HL-60/S4 treated with retinoic acid at 250 ng/mL for 4 days and 3 days (cell line): ENCODE data around the gene ASIC3.
"Not testable (repeated sequence)": the region's sequence is repeated elsewhere in the genome, so short reads cannot be mapped to it uniquely, and the experiment has no call there.

Source experiments
- in situ Hi-C: fragments of 300-500 bp; cut with MboI; formaldehyde crosslinking; loops from 2 replicates; pipeline ENCODE4 v1.7.0; 2022; ENCODE audit warnings: low sequenced_read_pairs

ASIC3 gene

DNA sequence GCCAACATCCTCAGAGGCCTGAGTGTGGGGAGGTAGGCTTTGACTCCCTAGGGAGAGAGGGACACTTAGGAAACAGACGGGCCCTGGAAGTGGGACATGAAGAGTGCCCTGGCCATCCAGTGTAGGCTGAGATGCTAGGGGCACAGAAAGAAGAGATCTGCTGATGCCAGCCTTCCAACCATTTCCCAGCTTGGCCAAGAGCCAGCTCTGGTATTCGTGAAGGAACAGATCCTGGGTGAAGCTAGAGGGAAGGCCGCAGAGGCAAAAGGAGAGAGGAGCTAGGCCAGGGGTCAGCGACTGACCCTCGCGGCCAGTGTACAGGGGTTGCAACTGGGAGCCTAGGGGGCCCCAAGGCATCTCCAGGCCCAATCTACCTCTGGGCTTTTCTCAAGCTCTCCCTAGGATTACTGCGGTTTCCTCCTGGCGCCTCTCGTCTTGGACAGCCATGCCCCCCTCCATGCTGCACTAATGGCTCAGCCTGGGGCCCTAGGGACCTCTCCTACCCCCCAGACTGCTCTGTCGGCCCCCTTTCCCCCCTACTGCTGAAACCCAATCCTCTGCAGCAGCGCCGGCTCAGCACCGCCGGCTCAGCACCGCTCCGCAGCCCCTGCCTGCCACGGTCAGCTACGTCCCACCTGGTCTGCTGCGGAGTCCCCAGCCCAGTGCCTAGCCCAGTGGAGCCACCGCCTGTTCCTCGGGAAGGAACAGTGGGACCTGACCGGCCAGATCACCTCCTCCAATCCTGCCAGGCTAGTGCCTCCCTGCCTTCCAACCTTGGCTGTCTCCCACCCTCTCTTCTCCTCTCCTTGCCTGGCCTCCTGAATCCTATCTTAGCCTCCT lies at the start of gene ASIC3:
TSS of gene ASIC3 (plus strand) at position 556 of the 840 bp plus-strand sequence. CDS start 355 bp downstream, outside the sequence.
- in situ Hi-C loops = no loop called here

DNA sequence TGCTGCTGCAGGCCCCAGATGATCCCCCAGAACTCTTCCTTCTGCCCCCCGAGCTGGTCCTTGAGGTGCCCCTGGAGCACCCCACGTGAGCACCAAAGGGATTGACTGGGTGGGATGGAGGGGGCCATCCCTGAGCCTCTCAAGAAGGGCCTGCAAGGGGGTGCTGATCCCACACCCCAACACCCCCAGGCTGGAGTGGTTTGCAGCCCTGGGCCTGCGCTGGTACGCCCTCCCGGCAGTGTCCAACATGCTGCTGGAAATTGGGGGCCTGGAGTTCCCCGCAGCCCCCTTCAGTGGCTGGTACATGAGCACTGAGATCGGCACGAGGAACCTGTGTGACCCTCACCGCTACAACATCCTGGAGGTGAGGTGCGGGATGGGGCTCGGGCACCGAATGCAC lies 49.3 kb upstream of the ASIC3 start:
- in situ Hi-C loops = no loop called here

DNA sequence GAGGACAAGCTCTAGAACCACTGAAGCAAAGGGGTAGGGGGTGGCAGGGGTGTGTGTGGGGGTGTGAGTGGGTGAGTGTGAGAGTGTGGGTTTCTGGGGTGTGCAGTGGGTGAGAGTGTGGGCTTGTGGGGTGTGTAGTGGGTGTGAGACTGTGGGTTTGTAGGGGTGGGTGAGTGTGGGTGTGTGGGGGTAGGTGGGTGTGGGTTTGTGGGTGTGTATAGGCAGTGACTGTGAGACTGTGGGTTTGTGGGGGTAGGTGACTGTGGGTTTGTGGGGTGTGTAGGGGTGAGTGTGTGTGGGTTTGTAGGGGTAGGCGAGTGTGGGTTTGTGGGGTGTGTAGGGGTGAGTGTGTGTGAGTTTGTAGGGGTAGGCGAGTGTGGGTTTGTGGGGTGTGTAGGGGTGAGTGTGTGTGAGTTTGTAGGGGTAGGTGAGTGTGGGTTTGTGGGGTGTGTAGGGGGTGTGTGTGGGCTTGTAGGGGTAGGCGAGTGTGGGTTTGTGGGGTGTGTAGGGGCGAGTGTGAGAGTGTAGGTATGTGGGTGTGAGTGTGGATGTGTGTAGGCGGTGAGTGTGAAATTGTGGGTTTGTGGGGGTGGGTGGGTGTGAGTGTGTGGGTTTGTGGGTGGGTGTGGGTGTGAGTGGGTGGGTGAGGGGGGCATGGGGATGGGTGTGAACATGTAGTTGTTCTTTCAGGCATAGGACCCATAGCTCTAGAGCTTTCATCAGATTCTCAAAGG lies 48.7 kb upstream of the ASIC3 start:
- in situ Hi-C loops = no loop called here

DNA sequence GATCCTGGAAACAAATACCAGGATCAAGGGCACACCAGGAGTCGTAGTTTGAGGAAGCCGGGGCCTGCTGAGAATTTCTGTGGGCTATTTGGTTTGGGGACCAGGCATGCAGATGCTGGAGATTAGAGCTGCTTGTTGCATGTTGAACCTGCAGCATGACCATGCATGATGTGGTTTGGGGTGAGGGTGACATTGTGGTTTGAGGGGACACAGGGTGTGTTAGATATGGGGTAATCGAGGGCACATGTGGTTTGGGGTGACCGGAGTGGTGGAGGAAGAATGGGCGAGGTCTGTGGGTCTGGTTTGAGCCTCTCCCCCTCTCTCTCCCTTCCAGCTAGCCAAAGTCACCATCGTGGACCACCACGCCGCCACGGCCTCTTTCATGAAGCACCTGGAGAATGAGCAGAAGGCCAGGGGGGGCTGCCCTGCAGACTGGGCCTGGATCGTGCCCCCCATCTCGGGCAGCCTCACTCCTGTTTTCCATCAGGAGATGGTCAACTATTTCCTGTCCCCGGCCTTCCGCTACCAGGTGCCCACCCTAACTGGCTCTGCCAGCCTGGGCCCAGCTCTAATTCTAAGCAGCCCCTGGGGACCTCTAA lies 47.3 kb upstream of the ASIC3 start:
- in situ Hi-C loops = no loop called here

DNA sequence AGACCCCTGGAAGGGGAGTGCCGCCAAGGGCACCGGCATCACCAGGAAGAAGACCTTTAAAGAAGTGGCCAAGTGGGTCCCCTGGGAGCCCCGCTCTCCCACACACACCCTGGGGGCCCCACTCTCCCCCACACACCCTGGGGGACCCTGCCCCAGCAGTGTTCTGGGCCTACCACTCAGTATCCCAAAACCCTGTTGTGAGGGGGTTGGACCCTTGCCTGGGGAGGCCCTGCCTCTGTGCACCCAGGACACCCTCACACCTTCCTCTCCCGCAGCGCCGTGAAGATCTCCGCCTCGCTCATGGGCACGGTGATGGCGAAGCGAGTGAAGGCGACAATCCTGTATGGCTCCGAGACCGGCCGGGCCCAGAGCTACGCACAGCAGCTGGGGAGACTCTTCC lies 46.8 kb upstream of the ASIC3 start:
- in situ Hi-C loops = no loop called here

DNA sequence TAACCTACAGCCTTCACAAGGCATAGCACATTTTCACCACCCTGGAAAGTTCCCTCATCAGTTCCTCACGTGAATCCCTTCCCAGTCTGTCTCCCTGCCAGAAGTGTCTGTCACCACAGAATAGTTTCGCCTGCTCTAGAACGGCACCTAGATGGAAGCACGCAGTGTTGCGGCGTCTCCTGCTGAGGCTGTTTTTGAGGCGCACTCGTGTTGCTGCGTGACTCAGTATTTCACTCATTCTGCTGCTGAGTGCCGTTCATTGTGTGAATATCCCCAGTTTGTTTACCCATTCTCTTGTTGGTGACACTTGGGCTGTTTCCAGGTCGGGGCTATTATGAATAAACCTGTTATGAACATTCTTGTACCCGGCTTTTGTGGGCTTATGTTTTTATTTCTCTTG lies 44.8 kb upstream of the ASIC3 start:
- in situ Hi-C loops = no loop called here

DNA sequence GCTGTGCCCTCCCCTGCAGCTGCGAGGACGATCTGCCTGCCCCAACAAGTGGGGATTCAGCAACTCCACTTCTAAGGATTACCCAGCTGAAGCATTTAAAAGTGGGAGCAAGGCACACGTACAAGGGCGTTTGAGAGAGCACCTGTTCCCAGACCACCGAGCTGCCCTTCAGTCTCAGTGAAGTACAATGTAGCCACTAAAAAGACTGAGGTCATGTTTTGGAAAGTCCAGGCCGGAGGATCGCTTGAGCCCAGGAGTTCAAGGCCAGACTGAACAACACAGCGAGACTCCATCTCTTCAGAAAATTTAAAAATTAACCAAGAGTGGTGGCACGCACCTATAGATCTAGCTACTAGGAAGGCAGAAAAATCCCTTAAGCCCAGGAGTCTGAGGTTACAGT lies 42.8 kb upstream of the ASIC3 start:
- in situ Hi-C loops = no loop called here

DNA sequence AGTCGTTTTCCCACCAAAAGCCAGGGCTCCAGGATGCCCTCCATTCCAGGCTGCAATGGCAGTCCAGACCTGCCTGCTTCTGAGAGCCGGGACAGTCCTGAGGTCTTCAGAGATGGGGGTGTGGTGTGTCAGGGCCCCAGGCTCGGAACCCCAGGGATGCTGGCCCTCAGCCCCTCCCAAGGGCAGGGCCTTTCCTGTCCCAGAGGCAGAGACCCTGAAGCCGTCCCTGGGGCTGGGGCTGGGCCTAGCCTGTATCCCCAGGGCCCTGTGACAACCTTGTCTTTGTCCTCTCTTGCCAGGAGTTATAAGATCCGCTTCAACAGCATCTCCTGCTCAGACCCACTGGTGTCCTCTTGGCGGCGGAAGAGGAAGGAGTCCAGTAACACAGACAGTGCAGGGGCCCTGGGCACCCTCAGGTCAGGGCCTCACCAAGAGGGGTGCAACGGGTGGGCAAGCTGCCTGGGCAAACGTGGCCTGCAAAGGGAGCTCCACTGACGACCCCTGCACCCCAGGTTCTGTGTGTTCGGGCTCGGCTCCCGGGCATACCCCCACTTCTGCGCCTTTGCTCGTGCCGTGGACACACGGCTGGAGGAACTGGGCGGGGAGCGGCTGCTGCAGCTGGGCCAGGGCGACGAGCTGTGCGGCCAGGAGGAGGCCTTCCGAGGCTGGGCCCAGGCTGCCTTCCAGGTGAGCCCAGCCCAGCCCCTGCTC lies 41.6 kb upstream of the ASIC3 start:
- in situ Hi-C loops = no loop called here

DNA sequence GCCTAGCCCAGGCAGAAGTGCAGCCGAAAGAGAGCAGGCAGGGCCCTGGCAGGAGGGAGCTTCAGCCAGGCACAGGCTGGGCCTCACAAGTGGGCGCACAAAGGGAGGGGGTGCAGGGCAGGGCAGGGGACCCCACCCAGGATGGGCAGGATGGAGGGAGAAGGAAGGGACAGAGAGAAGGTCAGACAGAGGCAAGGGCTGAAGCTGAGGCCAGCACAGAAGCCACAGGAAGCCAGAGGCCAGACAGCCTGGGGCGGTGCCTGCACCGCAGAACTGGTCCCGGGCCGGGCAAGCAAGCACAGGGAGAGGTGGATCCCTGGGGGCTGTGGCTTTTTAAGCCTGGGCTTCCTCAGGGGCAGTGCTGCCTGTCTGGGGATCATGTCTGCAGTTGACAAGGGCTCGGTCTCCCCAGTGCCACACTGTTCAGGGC lies 40.8 kb upstream of the ASIC3 start:
- in situ Hi-C loops = no loop called here

DNA sequence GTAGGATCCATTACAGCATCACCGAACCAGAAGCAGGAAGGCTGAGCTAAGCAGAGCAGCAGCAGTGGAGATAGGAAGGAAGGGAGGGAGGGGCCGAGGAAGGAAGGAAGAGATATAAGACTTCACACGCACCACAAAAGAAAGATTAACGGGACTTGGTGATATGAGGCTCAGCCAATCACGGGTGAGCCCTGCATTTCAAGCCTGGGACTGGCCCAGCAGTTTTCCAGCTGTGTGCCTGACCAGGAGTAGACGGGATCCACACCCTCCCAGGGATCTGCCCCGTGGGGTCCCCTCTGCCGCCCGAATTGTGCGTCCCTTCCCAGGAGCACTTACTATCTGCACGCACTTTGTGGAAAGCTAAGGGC lies 40.2 kb upstream of the ASIC3 start:
- in situ Hi-C loops = no loop called here

DNA sequence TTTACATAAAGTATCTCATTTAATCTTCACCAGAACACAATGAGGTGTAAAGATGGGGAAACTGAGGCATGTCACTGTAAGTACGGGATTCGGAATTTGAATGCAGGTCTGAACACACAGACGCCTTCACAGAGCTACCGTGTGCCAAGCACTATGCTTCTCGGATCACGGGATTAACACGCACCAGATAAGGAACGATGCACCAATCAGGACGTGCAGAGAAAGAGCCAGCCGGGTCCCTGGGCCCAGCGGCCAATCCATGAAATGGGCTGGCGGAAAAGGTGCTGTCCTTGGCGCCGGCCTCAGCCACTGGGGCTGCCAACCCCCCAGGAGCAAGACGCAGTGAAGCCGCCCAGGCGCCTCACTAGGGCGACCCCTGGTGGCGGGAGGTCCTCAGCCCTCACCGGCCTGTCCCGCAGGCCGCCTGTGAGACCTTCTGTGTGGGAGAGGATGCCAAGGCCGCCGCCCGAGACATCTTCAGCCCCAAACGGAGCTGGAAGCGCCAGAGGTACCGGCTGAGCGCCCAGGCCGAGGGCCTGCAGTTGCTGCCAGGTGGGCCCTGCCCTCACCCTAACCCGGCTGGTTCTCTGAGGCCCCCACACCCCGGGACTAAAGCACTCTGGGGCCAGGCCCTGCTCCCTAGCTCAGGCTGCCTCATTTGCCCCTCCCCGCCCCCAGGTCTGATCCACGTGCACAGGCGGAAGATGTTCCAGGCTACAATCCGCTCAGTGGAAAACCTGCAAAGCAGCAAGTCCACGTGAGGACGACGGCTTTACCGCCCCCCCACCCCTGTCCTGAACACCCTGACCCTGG lies 39.6 kb upstream of the ASIC3 start:
- in situ Hi-C loops = no loop called here

DNA sequence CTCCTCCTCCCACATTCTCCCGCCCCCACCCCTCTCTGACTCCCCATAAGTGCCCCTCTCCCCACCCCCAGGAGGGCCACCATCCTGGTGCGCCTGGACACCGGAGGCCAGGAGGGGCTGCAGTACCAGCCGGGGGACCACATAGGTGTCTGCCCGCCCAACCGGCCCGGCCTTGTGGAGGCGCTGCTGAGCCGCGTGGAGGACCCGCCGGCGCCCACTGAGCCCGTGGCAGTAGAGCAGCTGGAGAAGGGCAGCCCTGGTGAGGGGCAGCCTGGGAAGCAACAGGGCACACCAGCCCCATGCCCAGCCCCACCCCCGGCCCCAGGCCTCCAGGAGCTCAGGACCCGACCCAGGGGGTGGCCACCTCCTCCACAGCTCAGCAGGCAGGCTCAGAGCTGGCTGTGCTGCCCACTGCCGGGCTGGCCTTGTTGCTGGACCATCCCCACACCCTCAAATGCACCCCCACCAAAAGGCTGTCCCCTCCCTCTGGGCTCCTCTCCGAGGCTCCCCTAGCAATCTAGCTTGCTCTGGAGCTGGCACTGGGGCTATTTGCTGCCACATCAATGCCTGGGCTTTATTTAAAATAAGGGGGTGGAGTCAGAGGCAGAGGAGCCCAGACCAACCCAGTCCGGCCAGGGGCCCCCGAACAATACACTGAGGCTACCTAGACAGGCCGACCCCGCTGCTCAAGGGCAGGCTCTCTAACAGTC lies 38.8 kb upstream of the ASIC3 start:
- in situ Hi-C loops = no loop called here

DNA sequence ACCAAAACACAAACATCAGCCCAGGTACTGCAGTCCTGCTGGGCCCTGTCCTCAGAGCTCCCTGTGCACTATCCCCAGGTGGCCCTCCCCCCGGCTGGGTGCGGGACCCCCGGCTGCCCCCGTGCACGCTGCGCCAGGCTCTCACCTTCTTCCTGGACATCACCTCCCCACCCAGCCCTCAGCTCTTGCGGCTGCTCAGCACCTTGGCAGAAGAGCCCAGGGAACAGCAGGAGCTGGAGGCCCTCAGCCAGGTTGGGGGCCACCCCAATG lies 38.4 kb upstream of the ASIC3 start:
- in situ Hi-C loops = no loop called here

DNA sequence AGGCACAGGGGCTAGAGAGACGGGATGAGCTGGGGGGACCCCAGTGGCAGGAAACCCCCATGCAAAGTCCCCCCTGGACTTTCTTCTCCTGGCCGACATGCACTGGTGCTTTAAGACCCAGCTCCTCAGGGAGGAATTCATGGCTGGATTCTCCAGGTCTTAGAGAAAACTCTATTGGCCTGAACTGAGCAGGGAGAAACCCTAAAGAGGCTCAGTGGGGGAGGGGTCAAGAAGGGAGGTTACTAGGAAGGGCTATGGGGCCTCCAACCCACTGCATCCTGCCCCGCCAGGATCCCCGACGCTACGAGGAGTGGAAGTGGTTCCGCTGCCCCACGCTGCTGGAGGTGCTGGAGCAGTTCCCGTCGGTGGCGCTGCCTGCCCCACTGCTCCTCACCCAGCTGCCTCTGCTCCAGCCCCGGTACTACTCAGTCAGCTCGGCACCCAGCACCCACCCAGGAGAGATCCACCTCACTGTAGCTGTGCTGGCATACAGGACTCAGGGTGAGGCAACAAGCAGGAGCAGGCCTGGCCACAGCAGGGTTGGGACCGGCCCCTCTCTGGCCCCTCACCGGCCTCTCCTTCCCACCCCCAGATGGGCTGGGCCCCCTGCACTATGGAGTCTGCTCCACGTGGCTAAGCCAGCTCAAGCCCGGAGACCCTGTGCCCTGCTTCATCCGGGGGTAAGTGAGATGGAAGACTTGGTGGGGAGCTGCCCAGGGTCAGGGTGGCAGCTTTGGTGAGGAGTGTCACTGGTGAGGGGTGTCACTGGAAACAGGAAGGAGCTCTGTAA lies 37.8 kb upstream of the ASIC3 start:
- in situ Hi-C loops = no loop called here

DNA sequence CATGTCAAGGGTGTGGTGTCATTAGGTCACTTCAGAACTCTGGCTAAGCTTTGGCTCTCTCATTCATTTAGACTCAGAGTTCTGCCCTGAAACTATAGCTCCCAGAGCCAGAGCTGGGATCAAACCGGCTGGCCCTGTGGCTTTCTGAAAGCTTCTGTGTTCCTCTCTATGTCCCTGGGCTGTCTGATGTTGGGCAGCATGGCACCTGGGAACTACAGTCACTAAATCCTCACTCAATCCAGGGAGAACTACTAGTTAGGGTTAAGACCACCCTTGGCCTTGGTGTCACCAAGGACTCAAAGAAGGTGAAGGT lies 37.3 kb upstream of the ASIC3 start:
- in situ Hi-C loops = no loop called here

DNA sequence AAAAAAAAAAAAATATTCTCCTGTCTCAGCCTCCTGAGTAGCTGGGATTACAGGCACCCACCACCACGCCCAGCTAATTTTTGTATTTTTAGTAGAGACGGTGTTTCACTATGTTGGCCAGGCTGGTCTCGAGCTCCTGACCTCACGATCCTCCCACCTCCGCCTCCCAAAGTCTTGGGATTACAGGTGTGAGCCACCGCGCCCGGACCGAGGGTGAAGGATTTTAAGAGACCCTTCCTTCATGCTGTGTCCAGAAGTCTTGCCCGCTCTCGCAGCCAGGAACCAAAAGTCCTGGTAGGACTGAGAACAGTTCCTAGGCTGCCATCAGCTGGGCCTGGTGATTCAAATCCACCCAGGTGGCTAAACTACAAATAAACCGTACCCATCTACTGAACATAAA lies 36.7 kb upstream of the ASIC3 start:
- in situ Hi-C loops = not testable (repeated sequence)

DNA sequence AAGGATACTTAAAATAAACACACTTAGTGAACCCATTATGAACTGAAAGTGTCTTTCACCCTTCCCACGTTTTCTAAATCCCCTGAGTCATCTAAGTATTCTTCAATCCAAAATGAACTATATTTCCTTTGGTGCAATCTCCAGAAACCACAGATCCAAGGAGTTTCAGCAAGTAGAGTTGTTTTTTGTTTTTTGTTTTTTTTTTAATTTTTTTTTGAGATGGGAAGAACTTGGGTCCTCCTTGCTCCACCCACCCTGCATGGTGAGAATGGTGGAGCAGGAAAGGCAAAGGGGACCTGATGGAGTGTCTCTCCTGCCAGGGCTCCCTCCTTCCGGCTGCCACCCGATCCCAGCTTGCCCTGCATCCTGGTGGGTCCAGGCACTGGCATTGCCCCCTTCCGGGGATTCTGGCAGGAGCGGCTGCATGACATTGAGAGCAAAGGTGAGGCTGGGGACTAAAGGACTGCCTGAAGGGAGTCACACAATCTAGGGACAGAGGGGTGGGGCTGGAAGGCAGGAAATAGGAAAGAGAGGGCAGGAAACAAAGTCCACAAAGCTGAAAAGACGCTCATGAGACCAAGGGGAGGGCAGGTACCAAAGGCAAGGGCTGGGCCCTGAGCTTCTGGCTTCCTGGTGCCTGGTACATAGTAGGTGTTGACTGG lies 36.2 kb upstream of the ASIC3 start:
- in situ Hi-C loops = no loop called here

DNA sequence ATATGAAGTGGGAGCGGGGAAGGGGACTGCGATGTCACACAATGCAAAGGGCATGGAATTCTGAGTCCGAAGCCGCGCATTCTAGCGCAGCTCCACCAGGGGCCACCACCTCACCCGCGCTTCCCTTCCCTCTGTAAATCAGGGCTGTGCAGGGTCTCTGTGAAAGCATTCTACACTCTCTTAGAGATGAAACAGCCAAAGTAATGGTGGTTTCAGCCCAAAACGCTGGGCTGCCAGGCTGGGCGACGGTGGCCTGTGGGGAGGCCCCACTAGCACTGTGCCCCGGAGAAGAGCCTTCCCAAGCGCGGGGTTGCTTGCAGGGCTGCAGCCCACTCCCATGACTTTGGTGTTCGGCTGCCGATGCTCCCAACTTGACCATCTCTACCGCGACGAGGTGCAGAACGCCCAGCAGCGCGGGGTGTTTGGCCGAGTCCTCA lies 35.4 kb upstream of the ASIC3 start:
- in situ Hi-C loops = no loop called here

DNA sequence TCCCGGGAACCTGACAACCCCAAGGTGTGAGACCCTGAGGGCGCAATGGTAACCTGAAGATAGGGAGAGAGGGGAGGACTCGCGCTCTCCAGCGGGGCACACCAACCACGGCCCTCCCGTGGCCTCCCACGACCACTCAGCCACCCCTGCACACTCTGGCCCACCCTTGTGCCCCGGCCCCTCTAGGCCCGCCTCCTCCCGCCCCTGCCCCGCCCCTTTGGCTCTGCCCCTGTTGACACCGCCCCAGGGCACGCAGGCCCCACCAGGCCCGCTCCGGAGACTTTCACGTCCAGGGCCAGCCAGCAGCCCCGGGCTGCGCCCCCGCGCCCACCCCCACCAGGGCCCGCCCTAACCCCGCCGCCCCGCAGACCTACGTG lies 35.0 kb upstream of the ASIC3 start:
- in situ Hi-C loops = no loop called here
